A549 (cell line): ENCODE measurements around the gene RESF1. TPM values are rescaled to one million over a fixed set of nuclear protein-coding genes. Genes with fewer than 3 reads are reported as not detected.

Experiments
- ATAC-seq, 2 experiments: fragments of 200-7000 bp in 1 of 2; fragments of >200 bp in 1 of 2; cut with Nextera tagmentation in 1 of 2; cut with Tn5 transposase in 1 of 2; 3 replicates each; pipeline versions ENCODE4 v1.8.0 to v1.9.1; 2018 to 2020; ENCODE audit warnings: mild to moderate bottlenecking in 1 of 2, moderate library complexity in 1 of 2
- CTCF ChIA-PET: fragments of 300-600 bp; sonication (Branson Sonifier 250); formaldehyde crosslinking; extraction: SDS; loops from one replicate; lab custom pipeline; 2021; ENCODE audit warnings: antibody characterized with exemption, inconsistent platforms; lab: Yijun Ruan, JAX
- POLR2A ChIA-PET: fragments of 350-600 bp; formaldehyde crosslinking; extraction: SDS; loops from one replicate; lab custom pipeline; 2021; ENCODE audit warnings: antibody characterized with exemption, inconsistent platforms; lab: Yijun Ruan, JAX
- DNase-seq, 2 experiments: peaks; one replicate each; pipeline versions ENCODE4 v3.0.0 to v3.0.0-alpha.2; 2011 to 2016; ENCODE audit warnings: low read depth in 1 of 2, low spot score in 1 of 2
- FAIRE-seq: peaks from 2 replicates; lab custom pipeline; 2011; peaks lifted over from hg19 to GRCh38; lab: Jason Lieb, UNC
- H3K27ac ChIP-seq, 2 experiments: fragments of >200 bp; sonication (Bioruptor Twin); formaldehyde crosslinking; 3 replicates each; pipeline ENCODE4 v1.5.1; 2016 to 2017
- H3K4me1 ChIP-seq: fragments of >200 bp; sonication (Bioruptor Twin); formaldehyde crosslinking; 3 replicates; pipeline ENCODE4 v1.6.1; 2016
- H3K4me2 ChIP-seq: fragments of >200 bp; sonication (Bioruptor Twin); formaldehyde crosslinking; 3 replicates; pipeline ENCODE4 v1.6.1; 2016
- H3K4me3 ChIP-seq: fragments of >200 bp; sonication (Bioruptor Twin); formaldehyde crosslinking; 3 replicates; pipeline ENCODE4 v1.5.1; 2016
- H3K9me3 ChIP-seq: fragments of >200 bp; sonication (Bioruptor Twin); formaldehyde crosslinking; 3 replicates; pipeline ENCODE4 v1.6.1; 2016
- CBX2 ChIP-seq: fragments of 200-600 bp; sonication (generic); IDR thresholded peaks from 2 replicates; pipeline ENCODE4 v1.6.1; 2016; ENCODE audit warnings: low read depth, mild to moderate bottlenecking, borderline replicate concordance
- CEBPB ChIP-seq, 2 experiments: fragments of >200 bp in 1 of 2; sonication (Bioruptor Twin) in 1 of 2; formaldehyde crosslinking in 1 of 2; IDR thresholded peaks; 2 replicates each; pipeline ENCODE4 v1.6.1; 2012 to 2016
- CHD2 ChIP-seq: fragments of 150-350 bp; IDR thresholded peaks from 2 replicates; pipeline ENCODE4 v1.6.1; 2014; ENCODE audit warnings: low read length; ENCODE audit not compliant: partially characterized antibody
- FOSL2 ChIP-seq, 2 experiments: fragments of 450-650 bp in 1 of 2; fragments of >200 bp in 1 of 2; sonication (Bioruptor Twin) in 1 of 2; formaldehyde crosslinking; IDR thresholded peaks; 2 replicates each; pipeline versions ENCODE4 v1.5.0 to v1.6.1; 2016 to 2020; ENCODE audit warnings: mild to moderate bottlenecking in 1 of 2, moderate library complexity in 1 of 2
- HOXA7 ChIP-seq: fragments of 250-450 bp; sonication (Bioruptor Pico); IDR thresholded peaks from 2 replicates; pipeline ENCODE4 v1.5.0; 2020; ENCODE audit warnings: mild to moderate bottlenecking, moderate library complexity
- JUN ChIP-seq, 2 experiments: fragments of >200 bp; sonication (Bioruptor Twin); formaldehyde crosslinking; IDR thresholded peaks; 2 replicates in 1 of 2; 3 replicates in 1 of 2; pipeline ENCODE4 v1.6.1; 2016 to 2017
- JUNB ChIP-seq: fragments of >200 bp; sonication (Bioruptor Twin); formaldehyde crosslinking; IDR thresholded peaks from 2 replicates; pipeline ENCODE4 v1.6.1; 2016
- NPAS2 ChIP-seq: fragments of 250-450 bp; sonication (Bioruptor Pico); IDR thresholded peaks from 2 replicates; pipeline ENCODE4 v1.8.0; 2022; ENCODE audit warnings: mild to moderate bottlenecking, moderate library complexity, borderline replicate concordance
- NR3C1 ChIP-seq: fragments of >200 bp; sonication (Bioruptor Twin); formaldehyde crosslinking; IDR thresholded peaks from 3 replicates; pipeline ENCODE4 v1.6.1; 2017
- POLR2AphosphoS2 ChIP-seq: conservative IDR thresholded peaks from 2 replicates; pipeline ENCODE4 v1.6.1; 2012; ENCODE audit warnings: low read length, improper control_type of control experiment, inconsistent platforms
- RAD21 ChIP-seq, 2 experiments: fragments of >200 bp in 1 of 2; sonication (Bioruptor Twin) in 1 of 2; formaldehyde crosslinking in 1 of 2; IDR thresholded peaks in 1 of 2; conservative IDR thresholded peaks in 1 of 2; 2 replicates in 1 of 2; 3 replicates in 1 of 2; pipeline ENCODE4 v1.6.1; 2012 to 2018; ENCODE audit warnings: inconsistent platforms in 1 of 2
- RCOR1 ChIP-seq: fragments of 150-350 bp; IDR thresholded peaks from 2 replicates; pipeline ENCODE4 v1.6.1; 2014; ENCODE audit warnings: antibody characterized with exemption, low read length, low read depth
- RFX5 ChIP-seq: fragments of 450-650 bp; IDR thresholded peaks from 2 replicates; pipeline ENCODE4 v1.7.1; 2014; ENCODE audit warnings: antibody characterized with exemption, mild to moderate bottlenecking, moderate library complexity
- SREBF2 ChIP-seq: fragments of 450-650 bp; IDR thresholded peaks from 2 replicates; pipeline ENCODE4 v1.6.1; 2014; ENCODE audit warnings: mild to moderate bottlenecking, moderate library complexity
- ZSCAN20 ChIP-seq: fragments of 250-450 bp; sonication (Bioruptor Pico); IDR thresholded peaks from 2 replicates; pipeline ENCODE4 v1.8.0; 2022; ENCODE audit warnings: mild to moderate bottlenecking, moderate library complexity
- WGBS: methylation state at CpG from one replicate; pipeline ENCODE4 v1.1.6; 2017; ENCODE audit errors: missing lambda C conversion rate; 5-methylcytosine and 5-hydroxymethylcytosine counted together
- polyA plus RNA-seq, 4 experiments: library from polyadenylated mRNA; depleted of rRNA in 3 of 4; stranded (reverse); fragments of >200 nt; fragmentation: RNase III in 1 of 4; extraction: RNeasy Plus Mini Kit Qiagen cat#74134 plus additional on column Dnase treatment in 1 of 4; gene quantifications; 2 replicates in 3 of 4; 3 replicates in 1 of 4; pipeline ENCODE4 v1.2.3, GENCODE V29; 2011 to 2017
- TF ChIP-seq, protein P1 (sequence below): fragments of >200 bp; sonication (Bioruptor Twin); formaldehyde crosslinking; IDR thresholded peaks from 3 replicates; pipeline ENCODE4 v1.5.1; 2016
- TF ChIP-seq, protein P2 (sequence below): fragments of 250-450 bp; sonication (Bioruptor Pico); IDR thresholded peaks from 2 replicates; pipeline ENCODE4 v1.5.0; 2021; ENCODE audit warnings: mild to moderate bottlenecking, moderate library complexity, borderline replicate concordance
- TF ChIP-seq, protein P3 (sequence below): fragments of 250-450 bp; sonication (Bioruptor Pico); IDR thresholded peaks from 2 replicates; pipeline ENCODE4 v1.5.0; 2020; ENCODE audit warnings: low read depth, mild to moderate bottlenecking, moderate library complexity

RESF1 gene
- polyA plus RNA-seq, 2 of the 4 experiments (the other 2 are of a cell fraction) = 17.5 to 45.4 TPM

DNA sequence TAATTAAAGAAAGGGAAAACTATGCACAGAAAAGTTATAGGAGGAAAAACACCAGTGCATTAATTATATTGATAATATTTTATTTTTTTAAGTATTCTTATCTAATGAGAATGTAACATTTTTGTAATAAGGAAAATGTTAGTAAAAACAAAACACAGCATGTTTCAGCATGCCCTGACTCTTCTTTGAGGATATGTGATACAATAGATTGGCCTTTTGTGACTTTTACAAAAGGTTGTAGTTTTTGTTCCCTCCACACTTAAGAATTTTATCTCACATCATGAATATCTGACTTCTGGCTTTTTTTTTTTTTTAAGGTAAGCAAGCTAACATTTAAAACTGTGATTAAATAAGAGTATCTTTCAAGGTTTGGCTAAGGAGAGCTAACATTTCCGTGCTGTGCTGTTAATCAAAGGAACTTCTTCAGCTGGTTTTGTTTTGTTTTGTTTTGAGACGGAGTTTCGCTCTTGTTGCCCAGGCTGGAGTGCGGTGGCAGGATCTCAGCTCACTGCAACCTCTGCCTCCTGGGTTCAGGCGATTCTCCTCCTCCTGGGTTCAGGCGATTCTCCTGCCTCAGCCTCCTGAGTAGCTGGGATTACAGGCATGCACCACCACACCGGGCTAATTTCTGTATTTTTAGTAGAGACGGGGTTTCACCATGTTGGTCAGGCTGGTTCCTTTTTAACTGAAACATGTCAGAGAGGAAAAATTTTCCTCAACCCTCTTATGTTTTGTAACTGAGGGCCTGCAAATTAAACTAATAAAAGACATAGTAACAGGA is 30.8 kb upstream of the RESF1 start:
- Histone ChIP-seq H3K4me1 (no peaks in the 10 kb centered on the region), H3K9me3 (peaks cover 6% of the 10 kb centered on the region), H3K4me3 (no peak overlapping the region), H3K4me2 (no peak overlapping the region), H3K27ac (no peak overlapping the region)
- no peak for FAIRE-seq
- no peak for DNase-seq
- ChIA-PET POLR2A (interaction anchor here (0.5 kb wide), 1 partner anchor 14 kb away, joined by 3 read pairs; no protein-coding TSS in a partner anchor), CTCF (no interaction called here)
- ATAC-seq = no peak
- TF ChIP-seq, protein P1, sequence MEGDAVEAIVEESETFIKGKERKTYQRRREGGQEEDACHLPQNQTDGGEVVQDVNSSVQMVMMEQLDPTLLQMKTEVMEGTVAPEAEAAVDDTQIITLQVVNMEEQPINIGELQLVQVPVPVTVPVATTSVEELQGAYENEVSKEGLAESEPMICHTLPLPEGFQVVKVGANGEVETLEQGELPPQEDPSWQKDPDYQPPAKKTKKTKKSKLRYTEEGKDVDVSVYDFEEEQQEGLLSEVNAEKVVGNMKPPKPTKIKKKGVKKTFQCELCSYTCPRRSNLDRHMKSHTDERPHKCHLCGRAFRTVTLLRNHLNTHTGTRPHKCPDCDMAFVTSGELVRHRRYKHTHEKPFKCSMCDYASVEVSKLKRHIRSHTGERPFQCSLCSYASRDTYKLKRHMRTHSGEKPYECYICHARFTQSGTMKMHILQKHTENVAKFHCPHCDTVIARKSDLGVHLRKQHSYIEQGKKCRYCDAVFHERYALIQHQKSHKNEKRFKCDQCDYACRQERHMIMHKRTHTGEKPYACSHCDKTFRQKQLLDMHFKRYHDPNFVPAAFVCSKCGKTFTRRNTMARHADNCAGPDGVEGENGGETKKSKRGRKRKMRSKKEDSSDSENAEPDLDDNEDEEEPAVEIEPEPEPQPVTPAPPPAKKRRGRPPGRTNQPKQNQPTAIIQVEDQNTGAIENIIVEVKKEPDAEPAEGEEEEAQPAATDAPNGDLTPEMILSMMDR = no peak
- no peak for TF ChIP-seq POLR2AphosphoS2
- no peak for TF ChIP-seq CEBPB (IDR thresholded peaks at IDR 0.05)
- TF ChIP-seq HOXA7 (CRISPR knock-in tag) = no peak
- TF ChIP-seq RFX5 = no peak
- no peak for TF ChIP-seq JUN (IDR thresholded peaks at IDR 0.05)
- no peak for TF ChIP-seq JUNB
- TF ChIP-seq, protein P2, sequence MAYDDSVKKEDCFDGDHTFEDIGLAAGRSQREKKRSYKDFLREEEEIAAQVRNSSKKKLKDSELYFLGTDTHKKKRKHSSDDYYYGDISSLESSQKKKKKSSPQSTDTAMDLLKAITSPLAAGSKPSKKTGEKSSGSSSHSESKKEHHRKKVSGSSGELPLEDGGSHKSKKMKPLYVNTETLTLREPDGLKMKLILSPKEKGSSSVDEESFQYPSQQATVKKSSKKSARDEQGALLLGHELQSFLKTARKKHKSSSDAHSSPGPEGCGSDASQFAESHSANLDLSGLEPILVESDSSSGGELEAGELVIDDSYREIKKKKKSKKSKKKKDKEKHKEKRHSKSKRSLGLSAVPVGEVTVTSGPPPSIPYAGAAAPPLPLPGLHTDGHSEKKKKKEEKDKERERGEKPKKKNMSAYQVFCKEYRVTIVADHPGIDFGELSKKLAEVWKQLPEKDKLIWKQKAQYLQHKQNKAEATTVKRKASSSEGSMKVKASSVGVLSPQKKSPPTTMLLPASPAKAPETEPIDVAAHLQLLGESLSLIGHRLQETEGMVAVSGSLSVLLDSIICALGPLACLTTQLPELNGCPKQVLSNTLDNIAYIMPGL (CRISPR knock-in tag) = no peak
- TF ChIP-seq CHD2 = no peak
- TF ChIP-seq ZSCAN20 (CRISPR knock-in tag) = no peak
- no peak for TF ChIP-seq SREBF2
- no peak for TF ChIP-seq RCOR1
- 82% methylated on average over 8 of the region's 8 CpGs for WGBS

DNA sequence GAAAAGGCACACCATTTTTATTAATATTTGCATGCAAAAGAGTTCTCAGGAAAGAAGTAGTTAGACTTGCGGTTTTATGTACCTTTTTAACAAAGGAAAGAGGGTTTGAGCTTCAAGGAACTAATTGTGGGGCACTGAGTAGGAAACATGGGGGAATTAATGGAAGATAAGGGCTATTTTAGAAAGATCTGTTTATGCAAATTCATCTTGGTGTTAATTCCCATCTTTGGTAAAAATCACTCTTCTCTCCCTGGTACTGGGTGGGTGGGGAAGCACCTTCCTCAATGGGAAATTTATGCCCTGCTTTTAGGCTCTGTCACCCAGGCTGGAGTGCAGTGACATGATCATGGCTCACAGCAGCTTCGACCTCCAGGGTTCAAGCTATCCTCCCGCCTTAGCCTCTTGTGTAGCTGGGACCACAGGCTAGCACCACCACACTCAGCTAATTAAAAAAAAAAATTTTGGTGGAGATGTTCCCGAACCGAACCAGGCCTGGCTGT is 30.1 kb upstream of the RESF1 start:
- no peaks in the 10 kb centered on the region for H3K4me1 ChIP-seq
- TF ChIP-seq RCOR1 (no peak), NR3C1 (no peak), FOSL2 (IDR thresholded peaks at IDR 0.05) (no peak), FOSL2 (CRISPR knock-in tag; IDR thresholded peaks at IDR 0.05) (no peak), NPAS2 (CRISPR knock-in tag) (no peak), CBX2 (no peak)
- no peaks in the 10 kb centered on the region for H3K9me3 ChIP-seq
- ChIA-PET POLR2A (no interaction called here), CTCF (no interaction called here)
- FAIRE-seq (no peak), DNase-seq (no peak), ATAC-seq (no peak)
- H3K4me3 ChIP-seq = no peak overlapping the region
- no peak overlapping the region for H3K27ac ChIP-seq
- 86% methylated on average over 5 of the region's 5 CpGs for WGBS
- no peak overlapping the region for H3K4me2 ChIP-seq

DNA sequence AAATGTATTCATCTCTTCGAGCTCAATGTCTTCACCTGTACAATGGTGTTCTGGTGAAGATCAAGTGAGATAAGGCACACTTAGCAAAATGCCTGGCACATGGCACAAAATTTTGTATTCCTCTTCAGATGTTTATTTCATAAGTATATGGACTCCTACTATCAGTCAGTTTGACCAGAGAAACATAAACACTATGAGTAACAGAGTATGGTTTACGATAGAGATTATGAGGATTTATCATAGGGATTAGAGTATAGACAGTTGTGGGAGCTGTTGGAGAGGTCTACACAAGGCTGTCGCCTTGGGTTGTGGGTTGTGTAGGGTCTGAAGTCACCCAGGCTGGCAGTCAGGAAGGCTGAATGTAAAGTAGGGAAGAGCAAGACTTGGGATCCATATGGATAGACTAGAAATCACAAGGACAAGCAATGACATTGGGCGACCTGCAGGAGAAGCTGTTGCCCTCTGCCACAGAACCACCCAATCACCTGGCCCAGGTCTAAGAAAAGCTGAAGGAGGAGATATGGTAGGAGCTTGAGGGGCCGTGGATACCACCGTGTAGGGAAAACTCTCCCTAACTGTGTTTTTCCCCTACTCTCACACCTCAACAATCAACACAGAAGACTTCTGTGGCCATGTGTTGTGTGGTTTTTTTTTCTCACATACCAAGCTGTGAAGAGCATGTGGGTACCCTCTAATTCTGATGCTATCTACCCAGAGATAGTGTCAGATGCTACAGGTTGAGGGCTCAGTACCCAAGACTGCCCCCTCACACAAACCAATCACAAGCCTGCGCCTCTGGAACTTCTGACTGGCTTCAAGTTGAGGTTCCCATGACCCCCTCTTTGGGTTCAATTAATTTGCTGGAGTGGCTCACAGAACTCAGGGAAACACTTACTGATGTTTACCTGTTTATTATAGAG is 27.2 kb upstream of the RESF1 start:
- CTCF ChIA-PET = interaction anchor here (0.8 to 2.3 kb wide), 5 partner anchors 8 to 380 kb away, joined by 3 to 9 read pairs (median 4); partner anchors contain the start of gene RESF1
- ATAC-seq (peak; percentile 46 to 47; a peak in 3 of 6 replicates), DNase-seq (peak in 1 of 2 experiments; percentile 29), FAIRE-seq (no peak)
- Histone ChIP-seq H3K27ac (no peak overlapping the region), H3K4me1 (no peaks in the 10 kb centered on the region), H3K4me3 (no peak overlapping the region), H3K4me2 (no peak overlapping the region), H3K9me3 (no peaks in the 10 kb centered on the region)
- POLR2A ChIA-PET = interaction anchor here (0.6 kb wide), 1 partner anchor 273 kb away, joined by 3 read pairs; the partner anchor contains the start of gene ETFBKMT
- WGBS = 70% methylated on average over 7 of the region's 7 CpGs
- TF ChIP-seq, protein P3, sequence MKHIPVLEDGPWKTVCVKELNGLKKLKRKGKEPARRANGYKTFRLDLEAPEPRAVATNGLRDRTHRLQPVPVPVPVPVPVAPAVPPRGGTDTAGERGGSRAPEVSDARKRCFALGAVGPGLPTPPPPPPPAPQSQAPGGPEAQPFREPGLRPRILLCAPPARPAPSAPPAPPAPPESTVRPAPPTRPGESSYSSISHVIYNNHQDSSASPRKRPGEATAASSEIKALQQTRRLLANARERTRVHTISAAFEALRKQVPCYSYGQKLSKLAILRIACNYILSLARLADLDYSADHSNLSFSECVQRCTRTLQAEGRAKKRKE (CRISPR knock-in tag) = no peak
- peak in 1 of 2 experiments; percentile 17; a peak in 1 of 5 replicates for TF ChIP-seq RAD21 (conservative IDR thresholded peaks at IDR 0.05 in 1 of 2, IDR thresholded peaks at IDR 0.05 in 1 of 2)
